Right lobe of liver (tissue), 6 donors: ENCODE results near the gene FABP7. TPM values are rescaled to one million over a fixed set of nuclear protein-coding genes. Genes with fewer than 3 reads are reported as not detected.

Experiments
- ATAC-seq, 4 donors: fragments of 200-7000 bp; cut with Tn5 transposase; one replicate each; pipeline ENCODE4 v1.9.1; 2020; ENCODE audit warnings: mild to moderate bottlenecking in 4 of 4, moderate library complexity in 4 of 4
- DNase-seq, 3 donors: peaks; one replicate each; pipeline ENCODE4 v3.0.0-alpha.2; 2020
- H3K27ac ChIP-seq, 3 donors: fragments of 200-600 bp; one replicate each; pipeline ENCODE4 v1.8.0; 2022
- H3K27me3 ChIP-seq, 2 donors: fragments of 200-600 bp; one replicate each; pipeline ENCODE4 v1.8.0; 2022
- H3K36me3 ChIP-seq, 4 donors: fragments of 200-600 bp; sonication (generic) in 1 of 4; one replicate each; pipeline versions ENCODE4 v1.5.1 to v1.8.0; 2017 to 2022; ENCODE audit warnings: control low read depth in 1 of 4
- H3K4me1 ChIP-seq, 4 donors: fragments of 200-600 bp; sonication (generic) in 1 of 4; one replicate each; pipeline versions ENCODE4 v1.5.1 to v1.8.0; 2017 to 2022; ENCODE audit warnings: control low read depth in 1 of 4
- H3K4me3 ChIP-seq, 3 donors: fragments of 200-600 bp; one replicate each; pipeline ENCODE4 v1.8.0; 2022
- H3K9me3 ChIP-seq, 4 donors: fragments of 200-600 bp; sonication (generic) in 1 of 4; one replicate each; pipeline versions ENCODE4 v1.5.1 to v1.8.0; 2017 to 2022; ENCODE audit warnings: control low read depth in 1 of 4
- POLR2A ChIP-seq: fragments of 450-650 bp; IDR thresholded peaks from one replicate; pipeline ENCODE4 v1.6.1; 2017; ENCODE audit warnings: antibody characterized with exemption, mild to moderate bottlenecking
- WGBS: methylation state at CpG from one replicate; pipeline ENCODE4 v1.1.6; 2018; ENCODE audit warnings: low coverage, low lambda C conversion rate; ENCODE audit not compliant: insufficient coverage; ENCODE audit errors: missing lambda C conversion rate; 5-methylcytosine and 5-hydroxymethylcytosine counted together
- intact Hi-C, 2 donors: fragments of 100-400 bp; cut with DNase I; formaldehyde crosslinking; loops; one replicate each; pipeline versions ENCODE4 v1.11.2 to v1.14.1; 2022
- total RNA-seq, 6 experiments: library from RNA; depleted of rRNA in 2 of 6; stranded (reverse); fragments of >200 nt in 2 of 6; fragmentation: NEBNext Ultra II Directional in 3 of 6; extraction: Animal tissue kit (Norgen Biotek cat#: 25700) in 3 of 6; gene quantifications; one replicate each; pipeline versions ENCODE4 v1.1.0 to v1.2.4, GENCODE V29; 2016 to 2023
- TF ChIP-seq, protein P1 (sequence below), 4 donors: fragments of 200-600 bp in 3 of 4; fragments of 450-650 bp in 1 of 4; IDR thresholded peaks; one replicate each; pipeline versions ENCODE4 v1.5.1 to v1.8.0; 2016 to 2022; ENCODE audit warnings: antibody characterized with exemption in 4 of 4, mild to moderate bottlenecking in 2 of 4
- donor health status: DM: no; HTN: yes; CAD: no.
- donor health status: DM: no; HTN: no; CAD: no.
- donor health status: DM: no; HTN: no; CAD: no.
- donor health status: DM: no; HTN: yes; CAD: no.
- donor health status: DM: no; HTN: yes; CAD: no.

Gene FABP7
- total RNA-seq, 6 experiments from 2014 or later: not detected

DNA sequence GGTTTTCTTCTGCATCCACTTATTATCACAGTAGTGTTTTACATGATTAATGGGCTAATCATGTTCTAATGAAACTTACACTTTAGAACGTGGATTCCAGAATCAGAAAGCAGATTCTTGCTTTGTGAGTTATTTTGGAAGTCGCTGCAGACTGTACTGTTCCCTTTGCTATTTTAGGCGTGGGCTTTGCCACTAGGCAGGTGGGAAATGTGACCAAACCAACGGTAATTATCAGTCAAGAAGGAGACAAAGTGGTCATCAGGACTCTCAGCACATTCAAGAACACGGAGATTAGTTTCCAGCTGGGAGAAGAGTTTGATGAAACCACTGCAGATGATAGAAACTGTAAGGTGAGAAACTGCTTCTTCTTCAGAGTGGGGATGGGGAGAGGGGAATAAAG is 598 bp downstream of the FABP7 start:
- Histone ChIP-seq H3K27ac (no peak overlapping the region), H3K4me3 (no peak overlapping the region), H3K36me3 (no peaks in the 10 kb centered on the region), H3K27me3 (no peaks in the 10 kb centered on the region), H3K4me1 (no peaks in the 10 kb centered on the region), H3K9me3 (no peaks in the 10 kb centered on the region)
- 51% methylated on average over 5 of the region's 5 CpGs for WGBS
- no peak for ATAC-seq
- DNase-seq: no peak
- intact Hi-C loops: no loop called here
- TF ChIP-seq, protein P1, sequence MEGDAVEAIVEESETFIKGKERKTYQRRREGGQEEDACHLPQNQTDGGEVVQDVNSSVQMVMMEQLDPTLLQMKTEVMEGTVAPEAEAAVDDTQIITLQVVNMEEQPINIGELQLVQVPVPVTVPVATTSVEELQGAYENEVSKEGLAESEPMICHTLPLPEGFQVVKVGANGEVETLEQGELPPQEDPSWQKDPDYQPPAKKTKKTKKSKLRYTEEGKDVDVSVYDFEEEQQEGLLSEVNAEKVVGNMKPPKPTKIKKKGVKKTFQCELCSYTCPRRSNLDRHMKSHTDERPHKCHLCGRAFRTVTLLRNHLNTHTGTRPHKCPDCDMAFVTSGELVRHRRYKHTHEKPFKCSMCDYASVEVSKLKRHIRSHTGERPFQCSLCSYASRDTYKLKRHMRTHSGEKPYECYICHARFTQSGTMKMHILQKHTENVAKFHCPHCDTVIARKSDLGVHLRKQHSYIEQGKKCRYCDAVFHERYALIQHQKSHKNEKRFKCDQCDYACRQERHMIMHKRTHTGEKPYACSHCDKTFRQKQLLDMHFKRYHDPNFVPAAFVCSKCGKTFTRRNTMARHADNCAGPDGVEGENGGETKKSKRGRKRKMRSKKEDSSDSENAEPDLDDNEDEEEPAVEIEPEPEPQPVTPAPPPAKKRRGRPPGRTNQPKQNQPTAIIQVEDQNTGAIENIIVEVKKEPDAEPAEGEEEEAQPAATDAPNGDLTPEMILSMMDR (IDR thresholded peaks at IDR 0.05): no peak
- no peak for TF ChIP-seq POLR2A

DNA sequence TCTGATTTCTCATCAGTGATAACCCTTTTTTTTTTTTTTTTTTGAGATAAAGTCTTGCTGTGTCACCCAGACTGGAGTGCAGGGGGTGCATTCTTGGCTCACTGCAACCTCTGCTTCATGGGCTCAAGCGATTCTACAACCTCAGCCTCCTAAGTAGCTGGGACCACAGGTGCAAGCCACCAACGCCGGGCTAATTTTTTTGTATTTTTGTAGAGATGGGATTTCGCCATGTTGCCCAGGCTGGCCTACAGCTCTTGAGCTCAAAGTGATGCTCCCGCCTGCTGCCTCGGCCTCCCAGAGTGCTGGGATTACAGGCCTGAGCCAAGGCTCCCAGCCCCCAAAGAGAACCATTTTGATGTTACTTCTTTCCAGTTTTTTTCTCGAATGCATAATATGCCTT is 2.2 kb downstream of the FABP7 start:
- Histone ChIP-seq H3K9me3 (no peaks in the 10 kb centered on the region), H3K4me3 (no peak overlapping the region), H3K27me3 (no peaks in the 10 kb centered on the region), H3K27ac (no peak overlapping the region), H3K36me3 (no peaks in the 10 kb centered on the region), H3K4me1 (no peaks in the 10 kb centered on the region)
- no peak for ATAC-seq
- no peak for TF ChIP-seq POLR2A
- TF ChIP-seq, protein P1 (IDR thresholded peaks at IDR 0.05): no peak
- no peak for DNase-seq
- 77% methylated on average over 5 of the region's 7 CpGs for WGBS
- intact Hi-C loops: no loop called here

DNA sequence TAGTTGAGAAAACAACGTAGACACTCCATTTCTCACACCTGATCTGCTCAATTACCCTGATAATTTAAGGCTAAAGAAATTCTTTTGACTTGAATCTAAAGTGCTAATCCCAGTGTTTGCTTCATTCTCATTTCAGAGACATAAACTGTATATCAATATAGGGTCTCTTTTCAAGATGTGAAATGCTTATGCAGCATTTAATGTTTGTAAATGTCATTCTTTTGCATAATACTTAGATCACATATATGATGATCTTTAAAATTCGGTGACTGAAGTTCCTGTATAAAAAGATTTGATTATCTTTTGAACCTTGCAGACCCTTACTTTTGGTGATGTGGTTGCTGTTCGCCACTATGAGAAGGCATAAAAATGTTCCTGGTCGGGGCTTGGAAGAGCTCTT is 3.9 kb downstream of the FABP7 start:
- Histone ChIP-seq H3K9me3 (no peaks in the 10 kb centered on the region), H3K27me3 (no peaks in the 10 kb centered on the region), H3K27ac (no peak overlapping the region), H3K4me3 (no peak overlapping the region), H3K4me1 (no peaks in the 10 kb centered on the region), H3K36me3 (no peaks in the 10 kb centered on the region)
- 66% methylated on average over 4 of the region's 4 CpGs for WGBS
- ATAC-seq: no peak
- DNase-seq: no peak
- intact Hi-C loops: no loop called here
- TF ChIP-seq, protein P1 (IDR thresholded peaks at IDR 0.05): no peak
- no peak for TF ChIP-seq POLR2A

DNA sequence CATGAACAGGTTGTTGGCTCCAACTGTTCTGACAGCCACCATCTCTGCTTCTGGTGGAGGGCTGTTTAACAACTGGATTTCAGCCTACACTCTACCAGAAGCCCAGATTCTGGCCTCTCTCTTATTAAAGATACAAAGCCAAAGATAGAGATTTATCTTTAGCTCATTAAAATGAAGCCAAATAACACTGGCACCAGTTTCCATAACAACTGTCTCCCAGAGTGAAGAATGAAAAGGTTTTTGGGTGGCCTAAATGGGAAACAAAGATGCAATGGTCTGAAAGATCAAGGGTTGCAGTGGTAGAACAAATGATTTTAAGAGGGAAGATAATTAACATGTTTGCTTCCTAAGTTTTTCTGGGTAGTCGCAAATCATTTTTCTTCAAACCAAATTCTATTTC is 6.4 kb downstream of the FABP7 start:
- Histone ChIP-seq H3K36me3 (no peaks in the 10 kb centered on the region), H3K4me3 (no peak overlapping the region), H3K9me3 (no peaks in the 10 kb centered on the region), H3K27me3 (no peaks in the 10 kb centered on the region), H3K27ac (no peak overlapping the region), H3K4me1 (peaks cover 0 to 5% (median 0%) of the 10 kb centered on the region in 4 donors)
- ATAC-seq (no peak), DNase-seq (no peak)
- TF ChIP-seq, protein P1 (IDR thresholded peaks at IDR 0.05): no peak
- TF ChIP-seq POLR2A: no peak
- 92% methylated on average over 1 of the region's 1 CpG for WGBS
- intact Hi-C loops: no loop called here

DNA sequence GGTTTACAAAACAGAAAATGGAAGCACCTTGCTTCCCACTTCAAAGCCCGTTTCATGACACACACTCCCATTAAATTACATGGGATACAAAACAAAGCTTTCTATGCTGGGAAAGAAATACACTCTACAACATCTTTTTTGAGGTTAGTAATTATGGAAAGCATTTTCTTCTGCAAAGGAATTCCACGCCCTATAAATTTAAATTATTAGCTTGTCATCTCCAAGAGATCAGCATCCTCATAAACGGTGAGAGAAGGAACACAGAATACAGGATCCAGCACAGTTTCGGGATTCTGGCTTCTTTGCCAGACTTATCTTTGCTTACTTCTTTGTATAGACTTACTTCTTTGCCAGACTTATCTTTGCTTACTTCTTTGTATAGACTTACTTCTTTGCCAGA is 8.2 kb downstream of the FABP7 start:
- intact Hi-C loops: no loop called here
- ATAC-seq (no peak), DNase-seq (no peak)
- H3K36me3 ChIP-seq: no peaks in the 10 kb centered on the region
- peaks cover 0 to 19% (median 4%) of the 10 kb centered on the region in 4 donors for H3K4me1 ChIP-seq
- H3K4me3 ChIP-seq: no peak overlapping the region
- H3K9me3 ChIP-seq: no peaks in the 10 kb centered on the region
- WGBS: 85% methylated on average over 4 of the region's 4 CpGs
- no peaks in the 10 kb centered on the region for H3K27me3 ChIP-seq
- TF ChIP-seq, protein P1 (IDR thresholded peaks at IDR 0.05): no peak
- no peak for TF ChIP-seq POLR2A
- H3K27ac ChIP-seq: no peak overlapping the region
